ENCODE data around the gene NRF1. TPM values are rescaled to one million over a fixed set of nuclear protein-coding genes. Genes with fewer than 3 reads are reported as not detected.
"Not testable (repeated sequence)": the region's sequence is repeated elsewhere in the genome, so short reads cannot be mapped to it uniquely, and the experiment has no call there.

NRF1 gene
- 13.6 and 21.1 TPM in 2 replicates for total RNA-seq (2014; rRNA removed)
- percentile 86 among the genes with signal in this experiment for Bru-seq, nascent RNA
- percentile 86 among the genes with signal in this experiment for BruChase-seq, experiment 1, labeled RNA remaining after a 6-hour chase
- percentile 87 among the genes with signal in this experiment for BruChase-seq, experiment 2, labeled RNA remaining after a 2-hour chase
- long read RNA-seq, transcript NRF1-205 (11 exons, 3,528 nt) = major isoform, 8 of 80 reads
- long read RNA-seq, transcript NRF1-201 (11 exons, 2,424 nt) = major isoform, 8 of 80 reads
- long read RNA-seq, partial matches to known transcripts = 34 of 80 reads
- long read RNA-seq, other reads (novel, unspliced or antisense) = 30 of 80 reads

GRCh38 chr7:129611246-129612111, at the start of gene NRF1:
Gene NRF1, plus strand, starts transcription at chr7:129611720. Its CDS starts 45,632 bp downstream, at chr7:129657352.
- Histone ChIP-seq H3F3A (ENCODE audit: low read length, unreplicated experiment) (no peaks in the 10 kb centered on the region), H3K9me3 (ENCODE audit: low read length) (no peaks in the 10 kb centered on the region), H3K27me3 (ENCODE audit: low read length) (no peaks in the 10 kb centered on the region), H3K4me3 (ENCODE audit: low read length) (peak within 1 kb of the TSS; percentile 77), H4K20me1 (ENCODE audit: low read length) (peaks cover 32% of the 10 kb centered on the region), H3K4me1 (ENCODE audit: insufficient read depth, low read length) (peaks cover 24% of the 10 kb centered on the region), H3K36me3 (ENCODE audit: low read depth, low read length) (peaks cover 19% of the 10 kb centered on the region; the same call in 1 of the 2 replicates), H3K9ac (ENCODE audit: low read length) (peak within 1 kb of the TSS; percentile 92), H3K4me2 (ENCODE audit: low read length) (peak within 1 kb of the TSS; percentile 95), H2AFZ (ENCODE audit: low read length) (peak within 1 kb of the TSS; percentile 60), H3K79me2 (ENCODE audit: low read length) (peaks cover 73% of the 10 kb centered on the region), H3K9me2 (replicated peaks; ENCODE audit: low read length) (no peaks in the 10 kb centered on the region), H3K27ac (ENCODE audit: low read length) (peak within 1 kb of the TSS; percentile 71)
- TF ChIP-seq EZH2phosphoT487 (IDR thresholded peaks at IDR 0.05; ENCODE audit: borderline replicate concordance, low read length) (no peak), CTCF (conservative IDR thresholded peaks at IDR 0.05; ENCODE audit: low read depth, low read length) (no peak), EZH2 (IDR thresholded peaks at IDR 0.05; ENCODE audit: low read length, unreplicated experiment) (no peak)
- ChIA-PET CTCF (interaction anchor here (0.6 to 1.0 kb wide), 2 partner anchors 128 to 394 kb away, joined by 5 to 10 read pairs; no protein-coding TSS in a partner anchor), POLR2A (ENCODE audit: unreplicated experiment) (interaction anchor here (0.5 to 1.0 kb wide), 6 partner anchors 37 to 216 kb away, joined by 3 to 21 read pairs (median 6); no protein-coding TSS in a partner anchor)
- DNase-seq (peak; percentile 84), ATAC-seq (peak; percentile 95)
- no TSS peak for BruUV-seq (replicated peaks)
- intact Hi-C loops (cut with micrococcal nuclease) = loop anchor here (1.0 kb wide), 1 partner anchor 24 kb away; no protein-coding TSS in a partner anchor

GRCh38 chr7:129566323-129566722, 45.2 kb upstream of the NRF1 start:
- CTCF ChIA-PET; H3K9ac ChIP-seq (ENCODE audit: low read length); H4K20me1 ChIP-seq (ENCODE audit: low read length); ATAC-seq; H3K4me1 ChIP-seq (ENCODE audit: insufficient read depth, low read length); BruUV-seq (replicated peaks); H3K27ac ChIP-seq (ENCODE audit: low read length); H3F3A ChIP-seq (ENCODE audit: low read length, unreplicated experiment); H3K36me3 ChIP-seq (ENCODE audit: low read depth, low read length); H3K4me2 ChIP-seq (ENCODE audit: low read length); H2AFZ ChIP-seq (ENCODE audit: low read length); intact Hi-C loops (cut with micrococcal nuclease); POLR2A ChIA-PET (ENCODE audit: unreplicated experiment); DNase-seq; H3K9me2 ChIP-seq (replicated peaks; ENCODE audit: low read length); H3K79me2 ChIP-seq (ENCODE audit: low read length); H3K27me3 ChIP-seq (ENCODE audit: low read length); H3K9me3 ChIP-seq (ENCODE audit: low read length); H3K4me3 ChIP-seq (ENCODE audit: low read length): not testable (repeated sequence)

- no peaks in the 10 kb centered on the region for H3K27me3 ChIP-seq (ENCODE audit: low read length)
- H3K4me1 ChIP-seq (ENCODE audit: insufficient read depth, low read length) = peaks cover 5% of the 10 kb centered on the region
- no TSS peak for BruUV-seq (replicated peaks)
- CTCF ChIA-PET = no interaction called here
- POLR2A ChIA-PET (ENCODE audit: unreplicated experiment) = no interaction called here
- H3K9me2 ChIP-seq (replicated peaks; ENCODE audit: low read length) = no peaks in the 10 kb centered on the region
- TF ChIP-seq EZH2 (IDR thresholded peaks at IDR 0.05; ENCODE audit: low read length, unreplicated experiment) (no peak), EZH2phosphoT487 (IDR thresholded peaks at IDR 0.05; ENCODE audit: borderline replicate concordance, low read length) (no peak), CTCF (conservative IDR thresholded peaks at IDR 0.05; ENCODE audit: low read depth, low read length) (no peak)
- no peaks in the 10 kb centered on the region for H4K20me1 ChIP-seq (ENCODE audit: low read length)
- H3K79me2 ChIP-seq (ENCODE audit: low read length) = no peaks in the 10 kb centered on the region
- no peak overlapping the region for H3K9ac ChIP-seq (ENCODE audit: low read length)
- H3F3A ChIP-seq (ENCODE audit: low read length, unreplicated experiment) = no peaks in the 10 kb centered on the region
- H3K36me3 ChIP-seq (ENCODE audit: low read depth, low read length) = no peaks in the 10 kb centered on the region
- no peak overlapping the region for H3K27ac ChIP-seq (ENCODE audit: low read length)
- DNase-seq (no peak), ATAC-seq (no peak)
- no peak overlapping the region for H2AFZ ChIP-seq (ENCODE audit: low read length)
- no peak overlapping the region for H3K4me2 ChIP-seq (ENCODE audit: low read length)
- no peak overlapping the region for H3K4me3 ChIP-seq (ENCODE audit: low read length)
- no peaks in the 10 kb centered on the region for H3K9me3 ChIP-seq (ENCODE audit: low read length)
- intact Hi-C loops (cut with micrococcal nuclease) = no loop called here
Measured at GRCh38 chr7:129567377-129567776, 44.1 kb upstream of the NRF1 start.
